Measurements from ENCODE around the gene CENPN. TPM values are rescaled to one million over a fixed set of nuclear protein-coding genes. Genes with fewer than 3 reads are reported as not detected.

CENPN gene
- total RNA-seq, 1 experiment from 2014 or later, result 76.7 TPM

DNA sequence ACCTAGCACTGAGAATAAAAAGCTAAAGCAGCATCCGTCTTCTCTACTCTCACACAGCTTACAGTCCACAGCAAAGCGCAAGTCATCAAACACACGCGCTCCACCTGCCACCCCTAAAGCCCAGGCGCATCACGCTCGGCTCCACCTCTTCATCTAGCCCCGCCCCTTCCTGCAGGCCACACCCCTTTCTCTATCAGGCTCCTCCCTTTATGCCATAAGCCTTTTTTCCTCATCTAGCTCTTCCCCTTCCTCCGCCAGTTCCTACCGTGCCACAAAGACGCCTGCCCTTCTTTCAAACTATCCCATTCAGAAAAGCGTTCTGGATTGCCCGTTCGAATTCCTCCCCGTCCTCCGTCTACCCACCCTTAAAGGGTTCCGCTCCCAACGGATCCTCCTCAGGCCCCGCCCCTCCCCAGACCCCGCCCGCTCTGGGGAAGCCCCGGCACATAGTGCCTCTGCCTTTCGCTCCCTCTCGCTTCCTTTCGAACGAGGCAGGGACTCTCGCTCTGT, 69.6 kb downstream of the CENPN start (continued):
- TF ChIP-seq, protein P1, sequence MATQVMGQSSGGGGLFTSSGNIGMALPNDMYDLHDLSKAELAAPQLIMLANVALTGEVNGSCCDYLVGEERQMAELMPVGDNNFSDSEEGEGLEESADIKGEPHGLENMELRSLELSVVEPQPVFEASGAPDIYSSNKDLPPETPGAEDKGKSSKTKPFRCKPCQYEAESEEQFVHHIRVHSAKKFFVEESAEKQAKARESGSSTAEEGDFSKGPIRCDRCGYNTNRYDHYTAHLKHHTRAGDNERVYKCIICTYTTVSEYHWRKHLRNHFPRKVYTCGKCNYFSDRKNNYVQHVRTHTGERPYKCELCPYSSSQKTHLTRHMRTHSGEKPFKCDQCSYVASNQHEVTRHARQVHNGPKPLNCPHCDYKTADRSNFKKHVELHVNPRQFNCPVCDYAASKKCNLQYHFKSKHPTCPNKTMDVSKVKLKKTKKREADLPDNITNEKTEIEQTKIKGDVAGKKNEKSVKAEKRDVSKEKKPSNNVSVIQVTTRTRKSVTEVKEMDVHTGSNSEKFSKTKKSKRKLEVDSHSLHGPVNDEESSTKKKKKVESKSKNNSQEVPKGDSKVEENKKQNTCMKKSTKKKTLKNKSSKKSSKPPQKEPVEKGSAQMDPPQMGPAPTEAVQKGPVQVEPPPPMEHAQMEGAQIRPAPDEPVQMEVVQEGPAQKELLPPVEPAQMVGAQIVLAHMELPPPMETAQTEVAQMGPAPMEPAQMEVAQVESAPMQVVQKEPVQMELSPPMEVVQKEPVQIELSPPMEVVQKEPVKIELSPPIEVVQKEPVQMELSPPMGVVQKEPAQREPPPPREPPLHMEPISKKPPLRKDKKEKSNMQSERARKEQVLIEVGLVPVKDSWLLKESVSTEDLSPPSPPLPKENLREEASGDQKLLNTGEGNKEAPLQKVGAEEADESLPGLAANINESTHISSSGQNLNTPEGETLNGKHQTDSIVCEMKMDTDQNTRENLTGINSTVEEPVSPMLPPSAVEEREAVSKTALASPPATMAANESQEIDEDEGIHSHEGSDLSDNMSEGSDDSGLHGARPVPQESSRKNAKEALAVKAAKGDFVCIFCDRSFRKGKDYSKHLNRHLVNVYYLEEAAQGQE (IDR thresholded peaks at IDR 0.05; ENCODE audit: low read depth), result no peak
- TF ChIP-seq POLR2AphosphoS5 (IDR thresholded peaks at IDR 0.05; ENCODE audit: low read depth, low read length) (no peak; the same call in 1 of the 2 replicates), YY1 (IDR thresholded peaks at IDR 0.05; ENCODE audit: extremely low read depth, insufficient replicate concordance, low read depth, low read length) (no peak), EZH2phosphoT487 (IDR thresholded peaks at IDR 0.05; ENCODE audit: borderline replicate concordance) (no peak), SRF (IDR thresholded peaks at IDR 0.05; ENCODE audit: low read depth) (no peak), RAD21 (IDR thresholded peaks at IDR 0.05; ENCODE audit: low read depth) (no peak), POLR2A (IDR thresholded peaks at IDR 0.05; ENCODE audit: borderline replicate concordance, extremely low read depth, insufficient read depth, insufficient read length) (no peak)

DNA sequence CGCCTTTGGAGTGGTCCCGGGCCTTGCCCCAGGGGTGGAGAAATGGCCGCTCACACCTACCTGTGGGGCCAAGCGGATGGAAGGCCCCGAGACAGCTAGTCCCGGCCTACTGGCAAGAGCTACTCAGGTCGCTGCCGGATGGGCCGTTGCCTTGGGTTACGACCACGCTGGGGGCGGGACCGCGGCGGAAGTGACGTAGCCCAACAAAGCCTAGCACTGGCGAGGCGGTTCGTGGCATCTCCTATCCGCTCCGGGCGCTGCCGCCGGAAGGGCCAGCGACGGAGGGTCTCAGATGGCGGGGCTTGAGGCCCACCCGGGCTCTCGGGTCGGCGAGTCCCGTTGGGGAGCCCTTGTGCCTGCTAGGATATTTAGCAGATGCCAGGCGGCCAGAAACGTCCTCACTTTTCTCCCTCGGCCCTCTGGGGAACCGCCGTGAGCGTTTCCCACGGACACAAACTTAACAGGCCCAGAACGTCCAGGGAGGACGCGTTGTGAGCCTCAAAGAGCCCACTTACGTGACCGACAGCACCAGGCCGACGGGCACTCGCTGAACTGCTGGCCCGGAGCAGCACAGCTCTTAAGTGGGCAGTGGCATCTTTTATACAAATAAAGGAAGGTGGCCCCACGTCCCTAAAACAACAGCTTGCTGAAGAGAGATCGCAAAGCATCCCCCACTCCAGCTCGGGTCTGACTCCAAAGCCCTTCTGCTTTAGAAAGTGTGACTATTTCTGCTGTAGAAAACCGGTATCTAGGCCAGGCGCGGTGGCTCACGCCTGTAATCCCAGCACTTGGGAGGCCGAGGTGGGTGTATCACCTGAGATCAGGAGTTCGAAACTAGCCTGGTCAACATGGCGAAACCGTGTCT, 70.3 kb downstream of the CENPN start, which contains the start of gene C16orf46:
C16orf46 (minus strand) TSS at position 163 of the 865 bp plus-strand sequence. CDS start 13,283 bp downstream, outside the sequence.
- peak; percentile 96 for DNase-seq (ENCODE audit: low read depth, low spot score)
- ChIA-PET CTCF (interaction anchor here (0.9 to 2.6 kb wide), 4 partner anchors 17 to 121 kb away, joined by 3 to 18 read pairs (median 3); partner anchors contain the start of gene ATMIN), POLR2A (interaction anchor here (1.0 to 1.6 kb wide), 4 partner anchors 8 to 64 kb away, joined by 3 to 6 read pairs (median 4); no protein-coding TSS in a partner anchor), RAD21 (ENCODE audit: low non-redundant PET in 1 of 2, low total read pairs in 2 of 2, uncharacterized antibody in 2 of 2, unreplicated experiment in 2 of 2) (no interaction called here)
- peak within 1 kb of the TSS; percentile 76 for H3K9ac ChIP-seq (ENCODE audit: low read length)
- no peaks in the 10 kb centered on the region for H4K20me1 ChIP-seq (ENCODE audit: insufficient read depth)
- TSS peak; percentile 88 for BruUV-seq (replicated peaks)
- H3K36me3 ChIP-seq (ENCODE audit: control insufficient read depth in 1 of 2, insufficient read depth in 2 of 2, low read length in 2 of 2), result peaks cover 0 to 9% of the 10 kb centered on the region in 2 experiments; a peak in 1 of 4 replicates
- intact Hi-C loops (cut with micrococcal nuclease), result loop anchor here (2.0 to 5.0 kb wide), 2 partner anchors 19 to 40 kb away; partner anchors contain the start of genes ATMIN and GCSH
- peak within 1 kb of the TSS; percentile 56 for H2AFZ ChIP-seq (ENCODE audit: low read depth, low read length, poor library complexity, severe bottlenecking)
- peak within 1 kb of the TSS; percentile 66 to 74 for H3K4me3 ChIP-seq (replicated peaks in 1 of 2; ENCODE audit: low read depth in 1 of 2, low read length in 2 of 2)
- ATAC-seq, result peak; percentile 92
- no peaks in the 10 kb centered on the region for H3K9me3 ChIP-seq (ENCODE audit: control insufficient read depth in 1 of 2, insufficient read depth in 1 of 2, low read depth in 1 of 2, low read length in 2 of 2)
- no peaks in the 10 kb centered on the region for H3K9me2 ChIP-seq (ENCODE audit: insufficient read depth)
- H3K4me1 ChIP-seq (ENCODE audit: control insufficient read depth in 1 of 2, insufficient read depth in 2 of 2, low read length in 2 of 2), result peaks cover 10 to 15% of the 10 kb centered on the region in 2 experiments
- no peaks in the 10 kb centered on the region for H3K27me3 ChIP-seq (ENCODE audit: insufficient read depth, low read length)
- H3K79me2 ChIP-seq (ENCODE audit: insufficient read depth, low read length), result no peaks in the 10 kb centered on the region
- H3K4me2 ChIP-seq (ENCODE audit: low read length), result peak within 1 kb of the TSS; percentile 86
- H3K27ac ChIP-seq (ENCODE audit: low read depth, low read length), result peak within 1 kb of the TSS; percentile 53
- TF ChIP-seq, protein P2, sequence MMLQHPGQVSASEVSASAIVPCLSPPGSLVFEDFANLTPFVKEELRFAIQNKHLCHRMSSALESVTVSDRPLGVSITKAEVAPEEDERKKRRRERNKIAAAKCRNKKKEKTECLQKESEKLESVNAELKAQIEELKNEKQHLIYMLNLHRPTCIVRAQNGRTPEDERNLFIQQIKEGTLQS (IDR thresholded peaks at IDR 0.05), result no peak
- TF ChIP-seq, protein P3, sequence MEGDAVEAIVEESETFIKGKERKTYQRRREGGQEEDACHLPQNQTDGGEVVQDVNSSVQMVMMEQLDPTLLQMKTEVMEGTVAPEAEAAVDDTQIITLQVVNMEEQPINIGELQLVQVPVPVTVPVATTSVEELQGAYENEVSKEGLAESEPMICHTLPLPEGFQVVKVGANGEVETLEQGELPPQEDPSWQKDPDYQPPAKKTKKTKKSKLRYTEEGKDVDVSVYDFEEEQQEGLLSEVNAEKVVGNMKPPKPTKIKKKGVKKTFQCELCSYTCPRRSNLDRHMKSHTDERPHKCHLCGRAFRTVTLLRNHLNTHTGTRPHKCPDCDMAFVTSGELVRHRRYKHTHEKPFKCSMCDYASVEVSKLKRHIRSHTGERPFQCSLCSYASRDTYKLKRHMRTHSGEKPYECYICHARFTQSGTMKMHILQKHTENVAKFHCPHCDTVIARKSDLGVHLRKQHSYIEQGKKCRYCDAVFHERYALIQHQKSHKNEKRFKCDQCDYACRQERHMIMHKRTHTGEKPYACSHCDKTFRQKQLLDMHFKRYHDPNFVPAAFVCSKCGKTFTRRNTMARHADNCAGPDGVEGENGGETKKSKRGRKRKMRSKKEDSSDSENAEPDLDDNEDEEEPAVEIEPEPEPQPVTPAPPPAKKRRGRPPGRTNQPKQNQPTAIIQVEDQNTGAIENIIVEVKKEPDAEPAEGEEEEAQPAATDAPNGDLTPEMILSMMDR (IDR thresholded peaks at IDR 0.05 in 2 of 3, conservative IDR thresholded peaks at IDR 0.05 in 1 of 3; ENCODE audit: borderline replicate concordance in 1 of 3, insufficient read depth in 1 of 3, low read depth in 2 of 3, low read length in 2 of 3), result no peak
- TF ChIP-seq TCF7L2 (IDR thresholded peaks at IDR 0.05; ENCODE audit: borderline replicate concordance, extremely low read depth, insufficient read depth, insufficient read length), result peak; percentile 36
- no peak for TF ChIP-seq RAD21 (IDR thresholded peaks at IDR 0.05; ENCODE audit: low read depth)
- TF ChIP-seq SRF (IDR thresholded peaks at IDR 0.05; ENCODE audit: low read depth), result no peak; the same call in 1 of the 2 replicates
- peak; percentile 33 for TF ChIP-seq YY1 (IDR thresholded peaks at IDR 0.05; ENCODE audit: extremely low read depth, insufficient replicate concordance, low read depth, low read length)
- TF ChIP-seq, protein P4, sequence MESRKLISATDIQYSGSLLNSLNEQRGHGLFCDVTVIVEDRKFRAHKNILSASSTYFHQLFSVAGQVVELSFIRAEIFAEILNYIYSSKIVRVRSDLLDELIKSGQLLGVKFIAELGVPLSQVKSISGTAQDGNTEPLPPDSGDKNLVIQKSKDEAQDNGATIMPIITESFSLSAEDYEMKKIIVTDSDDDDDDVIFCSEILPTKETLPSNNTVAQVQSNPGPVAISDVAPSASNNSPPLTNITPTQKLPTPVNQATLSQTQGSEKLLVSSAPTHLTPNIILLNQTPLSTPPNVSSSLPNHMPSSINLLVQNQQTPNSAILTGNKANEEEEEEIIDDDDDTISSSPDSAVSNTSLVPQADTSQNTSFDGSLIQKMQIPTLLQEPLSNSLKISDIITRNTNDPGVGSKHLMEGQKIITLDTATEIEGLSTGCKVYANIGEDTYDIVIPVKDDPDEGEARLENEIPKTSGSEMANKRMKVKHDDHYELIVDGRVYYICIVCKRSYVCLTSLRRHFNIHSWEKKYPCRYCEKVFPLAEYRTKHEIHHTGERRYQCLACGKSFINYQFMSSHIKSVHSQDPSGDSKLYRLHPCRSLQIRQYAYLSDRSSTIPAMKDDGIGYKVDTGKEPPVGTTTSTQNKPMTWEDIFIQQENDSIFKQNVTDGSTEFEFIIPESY (IDR thresholded peaks at IDR 0.05; ENCODE audit: extremely low read depth, insufficient replicate concordance, low read length), result no peak
- TF ChIP-seq POLR2A (IDR thresholded peaks at IDR 0.05; ENCODE audit: borderline replicate concordance, extremely low read depth, insufficient read depth, insufficient read length), result peak; percentile 80
- no peak for TF ChIP-seq CBX3 (IDR thresholded peaks at IDR 0.05; ENCODE audit: low read depth)
